HFF-Myc (cell line): ENCODE measurements around the gene TMEM236.

Experiments used
- DNase-seq: peaks from one replicate; pipeline ENCODE4 v3.0.0-alpha.2; 2011; ENCODE audit warnings: low read depth; ENCODE audit errors: extremely low read depth
- H3K4me3 ChIP-seq: replicated peaks from 2 replicates; pipeline ENCODE4 v1.5.1; 2011; ENCODE audit warnings: low read depth, mild to moderate bottlenecking, control low read depth, low read length
- TF ChIP-seq, protein P1 (sequence below): IDR thresholded peaks from 2 replicates; pipeline ENCODE4 v1.5.1; 2012; ENCODE audit warnings: mild to moderate bottlenecking, low read depth, low read length, control low read depth; ENCODE audit errors: missing control alignments

TMEM236 gene

DNA sequence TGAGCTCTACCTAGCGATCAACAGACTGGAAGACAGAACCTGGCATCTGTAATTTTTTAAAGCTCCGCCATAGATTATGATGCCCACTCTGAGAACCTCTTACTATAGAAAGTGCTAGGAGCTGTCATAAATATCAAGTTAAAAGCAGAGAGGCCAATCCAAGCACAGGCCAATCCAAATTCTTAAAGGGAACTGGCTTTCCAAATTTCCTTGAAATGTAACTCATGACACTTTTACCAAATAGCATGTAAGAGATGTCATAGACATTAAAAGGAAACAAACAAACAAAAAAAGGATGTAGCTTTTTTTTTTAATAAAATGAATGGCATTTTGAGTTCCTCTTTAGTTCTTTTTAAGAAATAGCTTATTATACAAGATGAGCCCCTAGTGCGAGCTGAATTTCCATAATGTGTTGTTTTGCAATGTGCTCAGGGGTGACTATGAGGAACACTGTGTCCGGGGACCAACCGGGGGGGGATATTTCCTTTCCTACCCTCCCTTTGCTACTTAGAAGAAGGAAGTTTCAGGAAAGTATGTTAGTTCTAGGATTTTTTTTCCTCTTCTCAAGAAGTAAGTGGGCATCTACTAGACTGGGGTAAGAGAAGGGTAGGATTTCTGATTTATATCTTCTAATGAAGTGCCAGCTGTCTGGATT is 33.4 kb downstream of the TMEM236 start:
- TF ChIP-seq, protein P1, sequence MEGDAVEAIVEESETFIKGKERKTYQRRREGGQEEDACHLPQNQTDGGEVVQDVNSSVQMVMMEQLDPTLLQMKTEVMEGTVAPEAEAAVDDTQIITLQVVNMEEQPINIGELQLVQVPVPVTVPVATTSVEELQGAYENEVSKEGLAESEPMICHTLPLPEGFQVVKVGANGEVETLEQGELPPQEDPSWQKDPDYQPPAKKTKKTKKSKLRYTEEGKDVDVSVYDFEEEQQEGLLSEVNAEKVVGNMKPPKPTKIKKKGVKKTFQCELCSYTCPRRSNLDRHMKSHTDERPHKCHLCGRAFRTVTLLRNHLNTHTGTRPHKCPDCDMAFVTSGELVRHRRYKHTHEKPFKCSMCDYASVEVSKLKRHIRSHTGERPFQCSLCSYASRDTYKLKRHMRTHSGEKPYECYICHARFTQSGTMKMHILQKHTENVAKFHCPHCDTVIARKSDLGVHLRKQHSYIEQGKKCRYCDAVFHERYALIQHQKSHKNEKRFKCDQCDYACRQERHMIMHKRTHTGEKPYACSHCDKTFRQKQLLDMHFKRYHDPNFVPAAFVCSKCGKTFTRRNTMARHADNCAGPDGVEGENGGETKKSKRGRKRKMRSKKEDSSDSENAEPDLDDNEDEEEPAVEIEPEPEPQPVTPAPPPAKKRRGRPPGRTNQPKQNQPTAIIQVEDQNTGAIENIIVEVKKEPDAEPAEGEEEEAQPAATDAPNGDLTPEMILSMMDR: no peak
- DNase-seq: no peak
- no peak overlapping the region for H3K4me3 ChIP-seq

DNA sequence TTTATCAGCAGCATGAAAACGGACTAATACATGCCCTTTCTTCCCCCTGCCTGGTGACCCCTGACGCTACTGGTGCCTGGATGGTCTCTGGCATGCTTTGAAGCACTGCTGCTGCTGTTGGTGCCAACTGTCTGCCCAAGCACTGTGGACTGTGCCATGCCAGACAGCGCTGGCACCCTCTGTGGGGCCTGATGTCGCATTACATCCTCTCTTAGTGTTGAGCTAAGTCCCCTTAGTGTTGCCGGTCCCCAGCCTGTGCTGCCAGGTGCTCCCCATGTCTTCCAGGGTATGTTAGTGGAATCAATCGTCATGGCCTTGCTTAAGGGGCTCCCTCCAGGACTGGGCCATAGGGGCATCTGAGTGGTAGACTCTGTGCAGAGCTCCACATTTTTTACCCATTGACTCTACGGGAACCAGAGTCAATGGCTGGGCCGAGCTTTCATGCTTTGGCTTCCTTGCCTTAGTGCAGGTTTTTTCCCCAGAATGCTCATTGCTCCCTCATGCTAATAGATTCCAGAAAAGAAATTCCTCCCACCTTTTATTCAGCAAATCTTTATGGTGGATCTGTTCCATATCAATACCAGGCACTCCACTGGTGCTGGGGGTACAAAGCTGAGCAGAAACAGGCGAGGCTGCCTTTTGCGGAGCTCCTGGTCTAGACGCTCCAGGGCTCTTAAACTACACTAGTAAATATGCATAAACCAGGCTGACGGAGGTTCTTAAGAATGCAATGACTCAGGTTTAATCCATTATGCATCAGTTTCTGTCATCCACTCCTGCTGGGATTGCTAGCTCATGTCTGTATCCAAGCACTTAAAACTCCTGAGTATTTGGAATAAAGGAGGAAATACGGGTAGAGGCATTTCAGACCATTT is 35.3 kb downstream of the TMEM236 start:
- peak; percentile 88 for DNase-seq
- H3K4me3 ChIP-seq: no peak overlapping the region
- TF ChIP-seq, protein P1: no peak

DNA sequence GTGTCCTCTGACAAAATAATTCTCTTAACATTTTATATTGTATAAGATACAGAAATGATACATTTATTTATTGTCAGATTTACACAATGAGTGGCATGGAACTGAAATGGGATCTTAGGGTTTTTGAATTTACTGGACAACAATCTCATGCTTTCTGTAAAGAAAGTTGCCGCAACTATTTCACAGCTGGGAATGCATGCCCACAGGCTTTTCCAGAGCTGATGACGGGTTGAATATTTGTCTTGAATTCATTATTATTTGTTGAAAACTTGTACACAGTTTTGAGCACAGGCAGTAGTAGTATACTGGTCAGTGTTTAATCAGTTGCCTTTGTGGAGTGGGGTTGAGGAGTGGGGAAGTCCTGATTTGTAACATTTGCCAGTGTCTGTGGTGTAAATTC is 36.6 kb downstream of the TMEM236 start:
- TF ChIP-seq, protein P1: no peak
- no peak overlapping the region for H3K4me3 ChIP-seq
- DNase-seq: no peak

DNA sequence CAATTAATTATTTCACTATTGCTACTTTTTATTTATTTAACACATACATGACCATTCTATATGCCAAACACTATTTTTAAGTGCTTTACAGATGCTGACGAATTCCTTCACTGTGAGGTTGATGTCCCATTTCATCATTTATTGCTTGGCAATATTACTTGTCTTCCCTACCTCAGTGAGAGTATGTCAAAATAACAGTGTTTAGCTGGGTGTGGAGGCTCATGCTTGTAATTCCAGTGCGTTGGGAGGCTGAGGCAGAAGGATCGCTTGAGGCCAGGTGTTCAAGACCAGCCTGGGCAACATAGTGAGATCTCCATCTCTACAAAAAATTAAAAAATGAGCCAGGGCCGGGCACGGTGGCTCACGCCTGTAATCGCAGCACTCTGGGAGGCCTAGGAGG is 37.4 kb downstream of the TMEM236 start:
- no peak overlapping the region for H3K4me3 ChIP-seq
- no peak for DNase-seq
- TF ChIP-seq, protein P1: no peak

DNA sequence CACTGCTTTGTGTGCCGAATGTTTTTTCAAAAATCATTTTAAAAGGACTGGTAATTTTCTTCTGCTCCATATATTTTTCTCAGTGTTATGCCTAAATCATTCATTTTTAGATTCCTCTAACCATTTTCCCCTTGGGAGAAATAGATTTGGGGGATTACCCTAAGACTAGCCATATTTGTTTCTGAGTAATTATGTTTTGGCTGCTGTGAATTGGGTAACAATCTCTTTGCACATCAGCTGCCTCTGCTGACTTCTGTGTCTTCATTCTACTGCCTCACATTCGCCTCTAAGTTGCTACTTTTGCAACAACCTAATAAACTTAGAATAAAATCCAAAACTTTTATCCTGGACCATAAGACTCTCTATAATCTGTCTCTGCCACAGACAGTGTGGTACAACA is 38.6 kb downstream of the TMEM236 start:
- no peak overlapping the region for H3K4me3 ChIP-seq
- TF ChIP-seq, protein P1: no peak
- DNase-seq: no peak

DNA sequence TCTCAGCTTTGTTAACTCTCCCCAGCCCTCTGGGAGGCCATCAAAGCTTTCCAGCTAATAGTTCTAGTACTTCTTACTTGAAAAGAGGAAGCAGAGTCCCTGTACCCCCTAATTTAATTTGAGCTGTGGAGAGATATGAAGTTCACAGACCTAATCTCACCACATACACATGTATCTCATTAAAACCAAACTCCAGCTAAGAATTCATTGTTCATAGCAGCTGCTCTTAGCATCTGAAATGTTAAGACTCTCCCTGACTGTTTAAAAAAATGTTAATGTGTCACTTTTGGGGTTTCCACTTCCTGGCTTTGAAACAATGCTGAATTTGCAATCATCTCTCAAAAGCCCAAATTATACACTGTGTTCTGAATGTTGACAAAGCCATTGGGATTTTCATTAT is 41.0 kb downstream of the TMEM236 start:
- H3K4me3 ChIP-seq: no peak overlapping the region
- DNase-seq: no peak
- TF ChIP-seq, protein P1: no peak
